B cell (primary cell): ENCODE results near the gene C1QBP. TPM values are rescaled to one million over a fixed set of nuclear protein-coding genes. Genes with fewer than 3 reads are reported as not detected.

Experiments
- ATAC-seq: fragments of 200-7000 bp; cut with Tn5 transposase; one replicate; pipeline ENCODE4 v1.10.0; 2021; ENCODE audit warnings: low read depth, mild to moderate bottlenecking, moderate number of reproducible peaks, moderate library complexity
- CTCF ChIA-PET: fragments of 350-600 bp; sonication (Branson Sonifier 250); formaldehyde crosslinking; loops from one replicate; lab custom pipeline; 2021; ENCODE audit warnings: antibody characterized with exemption, inconsistent platforms; lab: Charles Lee
- POLR2A ChIA-PET: fragments of 350-600 bp; sonication (Branson Sonifier 250); formaldehyde crosslinking; loops from one replicate; lab custom pipeline; 2021; ENCODE audit warnings: antibody characterized with exemption; lab: Charles Lee
- DNase-seq: peaks from one replicate; pipeline ENCODE4 v3.0.0; 2013
- H2AFZ ChIP-seq: 2 replicates; pipeline ENCODE4 v1.6.1; 2012; ENCODE audit warnings: mild to moderate bottlenecking, low read depth, low read length; ENCODE audit not compliant: insufficient read depth, poor library complexity, severe bottlenecking
- H3K27ac ChIP-seq, 2 donors: 1 replicate in 1 of 2; 2 replicates in 1 of 2; pipeline ENCODE4 v1.5.1; 2012 to 2013; ENCODE audit warnings: low read length in 2 of 2, mild to moderate bottlenecking in 2 of 2, moderate library complexity in 1 of 2
- H3K27me3 ChIP-seq, 4 experiments: fragments of 200-600 bp in 1 of 4; sonication (generic) in 1 of 4; replicated peaks in 1 of 4; 1 replicate in 2 of 4; 2 replicates in 2 of 4; pipeline versions ENCODE4 v1.6.1 to v1.7.0; 2013 to 2016; ENCODE audit warnings: low read length in 3 of 4, mild to moderate bottlenecking in 2 of 4, mixed read lengths in 1 of 4, moderate library complexity in 1 of 4; ENCODE audit not compliant: insufficient read depth in 4 of 4, control insufficient read depth in 3 of 4; ENCODE audit errors: control extremely low read depth in 1 of 4
- H3K36me3 ChIP-seq, 2 experiments: replicated peaks in 1 of 2; 1 replicate in 1 of 2; 2 replicates in 1 of 2; pipeline versions ENCODE4 v1.6.1 to v1.7.1; 2013; ENCODE audit warnings: low read length in 1 of 2; ENCODE audit not compliant: insufficient read depth in 2 of 2, control insufficient read depth in 1 of 2; ENCODE audit errors: control extremely low read depth in 1 of 2, extremely low read depth in 1 of 2
- H3K4me1 ChIP-seq, 2 donors: fragments of 200-600 bp in 1 of 2; sonication (generic) in 1 of 2; 1 replicate in 1 of 2; 2 replicates in 1 of 2; pipeline versions ENCODE4 v1.5.1 to v1.6.1; 2013 to 2017; ENCODE audit warnings: low read length in 2 of 2; ENCODE audit not compliant: control insufficient read depth in 2 of 2, insufficient read depth in 2 of 2
- H3K4me2 ChIP-seq: replicated peaks from 2 replicates; pipeline ENCODE3; 2012; ENCODE audit warnings: mild to moderate bottlenecking, low read depth, low read length; ENCODE audit not compliant: poor library complexity, severe bottlenecking
- H3K4me3 ChIP-seq, 5 experiments: fragments of 200-600 bp in 1 of 5; sonication (generic) in 1 of 5; 1 replicate in 3 of 5; 2 replicates in 2 of 5; pipeline versions ENCODE4 v1.5.1 to v1.7.0; 2011 to 2016; ENCODE audit warnings: low read length in 4 of 5, mild to moderate bottlenecking in 4 of 5, low read depth in 2 of 5, control low read depth in 1 of 5, moderate library complexity in 1 of 5; ENCODE audit not compliant: insufficient read depth in 1 of 5; ENCODE audit errors: control extremely low read depth in 1 of 5, extremely low read depth in 1 of 5
- H3K79me2 ChIP-seq: fragments of 200-600 bp; sonication (generic); one replicate; pipeline ENCODE4 v1.6.0; 2016; ENCODE audit warnings: low read length; ENCODE audit not compliant: control insufficient read depth, insufficient read depth
- H3K9ac ChIP-seq: fragments of 200-600 bp; sonication (generic); 2 replicates; pipeline ENCODE4 v1.6.1; 2017; ENCODE audit warnings: mild to moderate bottlenecking, low read length, moderate library complexity
- H3K9me3 ChIP-seq, 3 donors: one replicate each; pipeline versions ENCODE4 v1.6.1 to v1.7.1; 2013; ENCODE audit warnings: low read length in 2 of 3; ENCODE audit not compliant: control insufficient read depth in 2 of 3, insufficient read depth in 1 of 3; ENCODE audit errors: control extremely low read depth in 1 of 3
- H4K20me1 ChIP-seq: 2 replicates; pipeline ENCODE4 v1.6.0; 2012; ENCODE audit warnings: mild to moderate bottlenecking, low read length; ENCODE audit not compliant: insufficient read depth, control insufficient read depth, poor library complexity, severe bottlenecking
- H3K27ac Mint-ChIP-seq: one replicate; pipeline ENCODE4 v1.8.0; 2021; ENCODE audit warnings: mixed read lengths
- H3K27me3 Mint-ChIP-seq: one replicate; pipeline ENCODE4 v1.8.0; 2021; ENCODE audit warnings: mixed read lengths
- H3K4me1 Mint-ChIP-seq: one replicate; pipeline ENCODE4 v1.8.0; 2021; ENCODE audit warnings: mixed read lengths
- H3K4me3 Mint-ChIP-seq: one replicate; pipeline ENCODE4 v1.8.0; 2021; ENCODE audit warnings: mixed read lengths
- H3K9me3 Mint-ChIP-seq: one replicate; pipeline ENCODE4 v1.8.0; 2022; ENCODE audit warnings: mixed read lengths; ENCODE audit not compliant: insufficient read depth
- CTCF ChIP-seq: fragments of 200-600 bp; IDR thresholded peaks from one replicate; pipeline ENCODE4 v1.8.0; 2022; ENCODE audit warnings: antibody characterized with exemption, mild to moderate bottlenecking
- EZH2 ChIP-seq: IDR thresholded peaks from 2 replicates; pipeline ENCODE4 v1.6.1; 2012; ENCODE audit warnings: borderline replicate concordance, low read depth, mild to moderate bottlenecking, moderate library complexity, low read length; ENCODE audit not compliant: insufficient read depth, poor library complexity, severe bottlenecking
- WGBS: methylation state at CpG from one replicate; pipeline ENCODE4 v1.1.5; 2013; ENCODE audit warnings: missing lambda C conversion rate; ENCODE audit not compliant: insufficient coverage; 5-methylcytosine and 5-hydroxymethylcytosine counted together
- intact Hi-C: fragments of 100-400 bp; cut with micrococcal nuclease; formaldehyde crosslinking; loops from one replicate; pipeline ENCODE4 v1.10.0; 2022
- polyA plus RNA-seq: library from polyadenylated mRNA; depleted of rRNA; stranded (reverse); fragments of >200 nt; gene quantifications from 2 replicates; pipeline ENCODE4 v1.2.3, GENCODE V29; 2012
- total RNA-seq, 2 donors: library from RNA; stranded (reverse); fragments of 120-200 nt in 1 of 2; gene quantifications; 1 replicate in 1 of 2; 2 replicates in 1 of 2; pipeline versions ENCODE4 v1.2.3 to v1.2.4, GENCODE V29; 2013 to 2022

C1QBP gene
- total and polyA plus RNA-seq, 2 donors (not counting 1 experiment from before 2014, with no cell fraction given), result 60.3 to 62.2 TPM

GRCh38 chr17:5481451-5481850 is 42.5 kb upstream of the C1QBP start:
- H2AFZ ChIP-seq, result no peak overlapping the region
- DNase-seq (no peak), ATAC-seq (no peak)
- TF ChIP-seq CTCF (no peak), EZH2 (no peak)
- Mint-ChIP-seq H3K4me3 (no peak overlapping the region), H3K27ac (no peak overlapping the region), H3K27me3 (no peaks in the 10 kb centered on the region), H3K4me1 (peaks cover 28% of the 10 kb centered on the region), H3K9me3 (no peaks in the 10 kb centered on the region)
- peaks cover 26 to 79% of the 10 kb centered on the region in 2 experiments for H3K36me3 ChIP-seq
- H3K4me3 ChIP-seq, result no peak overlapping the region
- peaks cover 0 to 1% (median 0%) of the 10 kb centered on the region in 3 donors for H3K9me3 ChIP-seq
- intact Hi-C loops, result loop anchor here (10.0 kb wide), 1 partner anchor 1173 kb away; the partner anchor contains the start of genes C17orf100 and MED31
- H3K27ac ChIP-seq, result no peak overlapping the region
- CTCF ChIA-PET, result no interaction called here
- H3K4me1 ChIP-seq, result peaks cover 9 to 15% of the 10 kb centered on the region in 2 donors
- POLR2A ChIA-PET, result no interaction called here
- H3K4me2 ChIP-seq, result no peak overlapping the region
- H4K20me1 ChIP-seq, result peaks cover 33% of the 10 kb centered on the region
- no peak overlapping the region for H3K9ac ChIP-seq
- H3K27me3 ChIP-seq, result no peaks in the 10 kb centered on the region
- H3K79me2 ChIP-seq, result peaks cover 57% of the 10 kb centered on the region
- 100% methylated on average over 4 of the region's 4 CpGs for WGBS

- DNase-seq (no peak), ATAC-seq (no peak)
- Histone ChIP-seq H3K27ac (no peak overlapping the region), H4K20me1 (peaks cover 33% of the 10 kb centered on the region), H3K36me3 (peaks cover 26 to 80% of the 10 kb centered on the region in 2 experiments), H3K4me3 (no peak overlapping the region), H3K79me2 (peaks cover 57% of the 10 kb centered on the region), H3K27me3 (no peaks in the 10 kb centered on the region), H3K4me2 (no peak overlapping the region), H3K9me3 (peaks cover 0 to 1% (median 0%) of the 10 kb centered on the region in 3 donors), H3K4me1 (peaks cover 9 to 15% of the 10 kb centered on the region in 2 donors), H2AFZ (no peak overlapping the region), H3K9ac (no peak overlapping the region)
- Mint-ChIP-seq H3K9me3 (no peaks in the 10 kb centered on the region), H3K4me1 (peaks cover 28% of the 10 kb centered on the region), H3K27me3 (no peaks in the 10 kb centered on the region), H3K4me3 (no peak overlapping the region), H3K27ac (no peak overlapping the region)
- POLR2A ChIA-PET, result no interaction called here
- WGBS, result 80% methylated on average over 1 of the region's 6 CpGs
- TF ChIP-seq CTCF (no peak), EZH2 (no peak)
- intact Hi-C loops, result loop anchor here (10.0 kb wide), 1 partner anchor 1174 kb away; the partner anchor contains the start of genes C17orf100 and MED31
- CTCF ChIA-PET, result no interaction called here
Measured at GRCh38 chr17:5480962-5481361, 42.0 kb upstream of the C1QBP start.
